Measurements from ENCODE around the gene MTMR12.

GRCh38 chr5:32297181-32298058, 15.3 kb downstream of the MTMR12 start:
- TF ChIP-seq ZNF70 (CRISPR knock-in tag; IDR thresholded peaks at IDR 0.05) (no peak), ZC3H10 (CRISPR knock-in tag; IDR thresholded peaks at IDR 0.05) (no peak), ZNF8 (CRISPR knock-in tag; IDR thresholded peaks at IDR 0.05) (no peak), ZFP30 (CRISPR knock-in tag; IDR thresholded peaks at IDR 0.05) (no peak), ARNTL (CRISPR knock-in tag; IDR thresholded peaks at IDR 0.05; ENCODE audit: borderline replicate concordance, low read depth) (no peak)

All from SK-N-SH treated with all-trans-retinoic acid at 6 μM for 48 hours (cell line).